Smooth muscle cell (in vitro differentiated cells): ENCODE data around the gene ARHGAP19. TPM values are rescaled to one million over a fixed set of nuclear protein-coding genes. Genes with fewer than 3 reads are reported as not detected.
A peak's percentile ranks its signal among the peaks of the same experiment; 100 is the strongest.

ENCODE experiments used
- DNase-seq: peaks from one replicate; lab custom pipeline; 2025; ENCODE audit not compliant: unreplicated experiment; lab: John Stamatoyannopoulos, UW
- H2AFZ ChIP-seq: fragments of 200-600 bp; sonication (generic); 2 replicates; pipeline ENCODE4 v1.6.0; 2016; ENCODE audit warnings: antibody characterized with exemption, low read depth, mild to moderate bottlenecking
- H3F3A ChIP-seq: fragments of 200-600 bp; sonication (generic); 2 replicates; pipeline ENCODE4 v1.6.0; 2017; ENCODE audit warnings: antibody characterized with exemption, low read depth
- H3K27ac ChIP-seq: fragments of 200-600 bp; sonication (generic); 2 replicates; pipeline ENCODE4 v1.5.1; 2016; ENCODE audit warnings: low read depth, mild to moderate bottlenecking
- H3K27me3 ChIP-seq: fragments of 200-600 bp; sonication (generic); 2 replicates; pipeline ENCODE4 v1.6.1; 2016; ENCODE audit warnings: low read depth, mild to moderate bottlenecking
- H3K36me3 ChIP-seq: fragments of 200-600 bp; sonication (generic); 2 replicates; pipeline ENCODE4 v1.5.1; 2016; ENCODE audit warnings: low read depth
- H3K4me1 ChIP-seq: fragments of 200-600 bp; sonication (generic); 2 replicates; pipeline ENCODE4 v1.5.1; 2016; ENCODE audit warnings: low read depth
- H3K4me2 ChIP-seq: fragments of 200-600 bp; sonication (generic); 2 replicates; pipeline ENCODE4 v1.6.0; 2016; ENCODE audit warnings: mild to moderate bottlenecking
- H3K4me3 ChIP-seq: fragments of 200-600 bp; sonication (generic); 2 replicates; pipeline ENCODE4 v1.5.1; 2016; ENCODE audit warnings: mild to moderate bottlenecking
- H3K79me2 ChIP-seq: fragments of 200-600 bp; sonication (generic); 2 replicates; pipeline ENCODE4 v1.6.0; 2016; ENCODE audit warnings: low read depth, mild to moderate bottlenecking
- H3K9ac ChIP-seq: fragments of 200-600 bp; sonication (generic); 2 replicates; pipeline ENCODE4 v1.6.0; 2016; ENCODE audit warnings: low read depth
- H3K9me3 ChIP-seq: fragments of 200-600 bp; sonication (generic); replicated peaks from 2 replicates; pipeline ENCODE4 v1.5.1; 2016; ENCODE audit warnings: low read depth
- H4K20me1 ChIP-seq: fragments of 200-600 bp; sonication (generic); 2 replicates; pipeline ENCODE4 v1.6.0; 2016; ENCODE audit warnings: low read depth
- WGBS: methylation state at CpG from one replicate; pipeline ENCODE4 v1.1.7; 2016; ENCODE audit warnings: low lambda C conversion rate; 5-methylcytosine and 5-hydroxymethylcytosine counted together
- polyA plus RNA-seq: library from polyadenylated mRNA; unstranded; fragments of >200 nt; fragmentation: Nextera tagmentation; extraction: Ambion mirVana; gene quantifications from 2 replicates; pipeline ENCODE4 v1.2.1, GENCODE V29; 2016
- total RNA-seq: library from RNA; depleted of rRNA; stranded (reverse); fragments of >200 nt; gene quantifications from 2 replicates; pipeline ENCODE4 v1.2.3, GENCODE V29; 2014
- TF ChIP-seq, protein P1 (sequence below): fragments of 200-600 bp; sonication (generic); IDR thresholded peaks from 2 replicates; pipeline ENCODE4 v1.5.1; 2017; ENCODE audit warnings: borderline replicate concordance, mild to moderate bottlenecking, antibody characterized with exemption; ENCODE audit not compliant: insufficient read depth, poor library complexity, severe bottlenecking

Gene ARHGAP19
- total and polyA plus RNA-seq, 2 experiments from 2014 or later: 3.5 to 20.5 TPM

DNA sequence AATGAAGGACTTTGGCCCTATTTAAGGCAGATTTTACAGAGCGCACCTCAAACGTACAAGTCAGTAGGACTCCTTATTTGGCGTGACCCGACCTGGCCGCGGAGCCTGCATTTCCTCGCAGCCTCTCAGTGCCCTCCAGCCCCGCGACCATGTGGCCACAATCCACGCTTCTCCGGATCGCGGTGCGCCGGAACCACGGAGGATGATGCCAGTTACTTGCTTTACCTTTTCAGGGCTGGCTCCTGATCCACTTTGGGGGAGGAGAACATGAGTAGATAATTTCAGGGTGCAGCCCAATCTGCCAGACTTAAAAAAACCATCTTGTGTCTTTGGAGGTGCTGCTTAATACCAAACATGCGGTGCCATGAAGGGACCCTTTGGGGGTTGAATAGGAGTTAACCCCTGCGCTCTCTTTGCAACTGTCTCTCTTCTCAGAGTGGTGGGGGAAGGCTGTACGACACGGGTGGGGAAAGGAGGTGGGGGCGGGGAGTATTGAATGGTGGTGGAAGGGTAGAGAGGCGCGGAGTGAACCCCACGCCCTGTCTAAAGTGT is 28.1 kb upstream of the ARHGAP19 start:
- Histone ChIP-seq H3K9me3 (no peaks in the 10 kb centered on the region), H2AFZ (peak overlapping the region; percentile 79), H3K79me2 (no peaks in the 10 kb centered on the region), H3K36me3 (no peaks in the 10 kb centered on the region), H3K9ac (peak overlapping the region; percentile 2), H3K4me1 (peaks cover 20% of the 10 kb centered on the region), H3F3A (no peaks in the 10 kb centered on the region), H3K27me3 (peaks cover 8% of the 10 kb centered on the region), H3K4me3 (peak overlapping the region; percentile 100), H3K27ac (no peak overlapping the region), H3K4me2 (peak overlapping the region; percentile 99), H4K20me1 (no peaks in the 10 kb centered on the region)
- TF ChIP-seq, protein P1, sequence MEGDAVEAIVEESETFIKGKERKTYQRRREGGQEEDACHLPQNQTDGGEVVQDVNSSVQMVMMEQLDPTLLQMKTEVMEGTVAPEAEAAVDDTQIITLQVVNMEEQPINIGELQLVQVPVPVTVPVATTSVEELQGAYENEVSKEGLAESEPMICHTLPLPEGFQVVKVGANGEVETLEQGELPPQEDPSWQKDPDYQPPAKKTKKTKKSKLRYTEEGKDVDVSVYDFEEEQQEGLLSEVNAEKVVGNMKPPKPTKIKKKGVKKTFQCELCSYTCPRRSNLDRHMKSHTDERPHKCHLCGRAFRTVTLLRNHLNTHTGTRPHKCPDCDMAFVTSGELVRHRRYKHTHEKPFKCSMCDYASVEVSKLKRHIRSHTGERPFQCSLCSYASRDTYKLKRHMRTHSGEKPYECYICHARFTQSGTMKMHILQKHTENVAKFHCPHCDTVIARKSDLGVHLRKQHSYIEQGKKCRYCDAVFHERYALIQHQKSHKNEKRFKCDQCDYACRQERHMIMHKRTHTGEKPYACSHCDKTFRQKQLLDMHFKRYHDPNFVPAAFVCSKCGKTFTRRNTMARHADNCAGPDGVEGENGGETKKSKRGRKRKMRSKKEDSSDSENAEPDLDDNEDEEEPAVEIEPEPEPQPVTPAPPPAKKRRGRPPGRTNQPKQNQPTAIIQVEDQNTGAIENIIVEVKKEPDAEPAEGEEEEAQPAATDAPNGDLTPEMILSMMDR: no peak
- WGBS: 8% methylated on average over 21 of the region's 24 CpGs
- no peak for DNase-seq

- DNase-seq: no peak
- Histone ChIP-seq H3K27ac (no peak overlapping the region), H3K4me1 (peaks cover 20% of the 10 kb centered on the region), H3F3A (no peaks in the 10 kb centered on the region), H3K79me2 (no peaks in the 10 kb centered on the region), H3K4me2 (peak overlapping the region; percentile 99), H3K9ac (peak overlapping the region; percentile 2), H3K4me3 (peak overlapping the region; percentile 100), H3K36me3 (no peaks in the 10 kb centered on the region), H4K20me1 (no peaks in the 10 kb centered on the region), H3K9me3 (no peaks in the 10 kb centered on the region), H3K27me3 (peaks cover 8% of the 10 kb centered on the region), H2AFZ (peak overlapping the region; percentile 79)
- WGBS: under 1% methylated on average over 56 of the region's 83 CpGs
- TF ChIP-seq, protein P1: no peak
These were observed 27.4 kb upstream of the ARHGAP19 start for GRCh38 chr10:97319671-97320479.

- Histone ChIP-seq H4K20me1 (no peaks in the 10 kb centered on the region), H3K4me2 (peak within 1 kb of the TSS; percentile 99), H3K9ac (peak within 1 kb of the TSS; percentile 100), H3K27ac (peak within 1 kb of the TSS; percentile 98), H3K79me2 (no peaks in the 10 kb centered on the region), H2AFZ (peak within 1 kb of the TSS; percentile 99), H3K36me3 (no peaks in the 10 kb centered on the region), H3K4me3 (peak within 1 kb of the TSS; percentile 100), H3K27me3 (peaks cover 8% of the 10 kb centered on the region), H3K9me3 (no peaks in the 10 kb centered on the region), H3K4me1 (peaks cover 20% of the 10 kb centered on the region), H3F3A (no peaks in the 10 kb centered on the region)
- peak; percentile 79 for DNase-seq
- TF ChIP-seq, protein P1: no peak
- under 1% methylated on average over 65 of the region's 79 CpGs for WGBS
These were observed 26.6 kb upstream of the ARHGAP19 start, which contains the start of gene FRAT1 for GRCh38 chr10:97318772-97319651. TSS of gene FRAT1 (plus strand) at chr10:97319271. CDS start at chr10:97319454, 183 bp downstream.
